Mammary epithelial cell (primary cell): ENCODE results near the gene POFUT2.

Experiments used
- EZH2 ChIP-seq: IDR thresholded peaks from 2 replicates; pipeline ENCODE4 v1.6.1; 2012; ENCODE audit warnings: low read length, inconsistent platforms, borderline replicate concordance
- TF ChIP-seq, protein P1 (sequence below), 2 donors: IDR thresholded peaks in 1 of 2; conservative IDR thresholded peaks in 1 of 2; 2 replicates each; pipeline ENCODE4 v1.5.1; 2011 to 2012; ENCODE audit warnings: inconsistent platforms in 2 of 2, low read length in 2 of 2, mild to moderate bottlenecking in 2 of 2, control low read depth in 1 of 2, low read depth in 1 of 2; ENCODE audit not compliant: insufficient read depth in 1 of 2; ENCODE audit errors: extremely low read depth in 1 of 2

DNA sequence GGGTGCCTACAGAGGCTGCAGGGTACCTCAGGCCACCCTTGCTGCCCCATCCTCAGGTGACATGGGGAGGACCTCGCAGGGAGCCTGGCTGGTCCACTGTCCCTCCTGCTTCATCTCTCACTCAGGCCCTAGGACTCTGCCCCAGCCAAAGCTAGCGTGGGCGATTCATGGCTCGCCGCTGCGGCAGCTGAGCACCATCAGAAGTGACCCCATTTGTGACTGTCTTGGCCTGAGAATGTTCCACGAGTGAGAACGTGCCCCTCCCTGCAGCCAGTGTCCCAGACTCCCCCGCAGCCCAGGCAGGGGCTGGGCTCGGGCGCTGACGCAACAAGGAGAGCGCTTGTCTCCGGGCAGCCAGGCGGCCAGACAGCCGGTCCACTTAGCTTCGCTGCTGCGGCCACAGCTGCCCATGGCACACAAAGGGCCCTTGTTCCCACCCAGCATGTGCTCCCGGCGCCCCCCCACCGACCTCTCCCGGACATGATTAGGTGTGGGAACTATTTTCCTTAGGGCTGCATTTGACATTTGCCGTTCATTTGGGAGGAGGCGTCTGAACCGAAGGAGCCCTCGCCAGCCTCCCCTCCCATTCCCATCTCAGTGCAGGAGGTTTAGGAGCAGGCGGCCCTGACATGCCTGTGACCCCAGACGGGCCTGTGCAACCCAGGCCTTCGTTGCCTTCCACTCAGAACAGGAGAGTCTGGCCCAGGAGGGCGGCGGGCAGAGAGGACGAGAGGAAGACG is 19.3 kb upstream of the POFUT2 start:
- TF ChIP-seq, protein P1, sequence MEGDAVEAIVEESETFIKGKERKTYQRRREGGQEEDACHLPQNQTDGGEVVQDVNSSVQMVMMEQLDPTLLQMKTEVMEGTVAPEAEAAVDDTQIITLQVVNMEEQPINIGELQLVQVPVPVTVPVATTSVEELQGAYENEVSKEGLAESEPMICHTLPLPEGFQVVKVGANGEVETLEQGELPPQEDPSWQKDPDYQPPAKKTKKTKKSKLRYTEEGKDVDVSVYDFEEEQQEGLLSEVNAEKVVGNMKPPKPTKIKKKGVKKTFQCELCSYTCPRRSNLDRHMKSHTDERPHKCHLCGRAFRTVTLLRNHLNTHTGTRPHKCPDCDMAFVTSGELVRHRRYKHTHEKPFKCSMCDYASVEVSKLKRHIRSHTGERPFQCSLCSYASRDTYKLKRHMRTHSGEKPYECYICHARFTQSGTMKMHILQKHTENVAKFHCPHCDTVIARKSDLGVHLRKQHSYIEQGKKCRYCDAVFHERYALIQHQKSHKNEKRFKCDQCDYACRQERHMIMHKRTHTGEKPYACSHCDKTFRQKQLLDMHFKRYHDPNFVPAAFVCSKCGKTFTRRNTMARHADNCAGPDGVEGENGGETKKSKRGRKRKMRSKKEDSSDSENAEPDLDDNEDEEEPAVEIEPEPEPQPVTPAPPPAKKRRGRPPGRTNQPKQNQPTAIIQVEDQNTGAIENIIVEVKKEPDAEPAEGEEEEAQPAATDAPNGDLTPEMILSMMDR (conservative IDR thresholded peaks at IDR 0.05 in 1 of 2, IDR thresholded peaks at IDR 0.05 in 1 of 2; ENCODE audit: extremely low read depth in 1 of 2, insufficient read depth in 1 of 2, low read depth in 1 of 2, low read length in 2 of 2) = no peak
- no peak for TF ChIP-seq EZH2
